GM18517 (cell line): Measurements from ENCODE around the gene FAM217A.

Experiments used
- ATAC-seq: cut with Tn5 transposase; IDR thresholded peaks from one replicate; pipeline ENCODE4 v1.9.1; 2021; ENCODE audit warnings: mild to moderate bottlenecking, moderate library complexity; ENCODE audit not compliant: unreplicated experiment

FAM217A gene

DNA sequence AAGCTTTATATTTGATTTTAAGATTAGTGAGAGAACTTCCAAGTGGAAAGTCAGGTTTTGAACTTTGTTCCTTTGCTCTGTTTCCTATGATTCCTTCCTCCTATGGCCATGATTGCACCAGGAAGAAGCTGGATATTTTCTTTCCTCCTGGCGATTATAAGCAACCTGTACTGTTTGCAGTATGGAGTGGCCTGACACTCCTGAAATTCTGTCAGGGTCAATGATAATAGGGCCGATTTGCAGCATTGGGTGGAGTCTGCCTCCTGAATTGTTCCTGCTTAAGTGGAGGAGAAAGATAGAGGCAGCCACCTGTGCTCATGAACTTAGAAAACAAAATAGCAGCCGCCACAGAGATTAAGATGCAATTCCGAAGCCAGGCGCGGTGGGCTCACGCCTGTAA, 9.8 kb upstream of the FAM217A start:
- no peak for ATAC-seq

- ATAC-seq, result no peak
Measured at GRCh38 chr6:4085332-4085700, 6.4 kb upstream of the FAM217A start.

- no peak for ATAC-seq
Measured at GRCh38 chr6:4084444-4085331, 5.8 kb upstream of the FAM217A start.

GRCh38 chr6:4074478-4075235, 4.3 kb downstream of the FAM217A start:
- no peak for ATAC-seq

GRCh38 chr6:4071330-4071729, 7.6 kb downstream of the FAM217A start:
- ATAC-seq, result no peak

- no peak for ATAC-seq
Measured at GRCh38 chr6:4069199-4069598, 9.7 kb downstream of the FAM217A start.

- no peak for ATAC-seq
Measured at GRCh38 chr6:4067673-4068072, 11.3 kb downstream of the FAM217A start.

GRCh38 chr6:4066029-4066755, 12.7 kb downstream of the FAM217A start:
- no peak for ATAC-seq

DNA sequence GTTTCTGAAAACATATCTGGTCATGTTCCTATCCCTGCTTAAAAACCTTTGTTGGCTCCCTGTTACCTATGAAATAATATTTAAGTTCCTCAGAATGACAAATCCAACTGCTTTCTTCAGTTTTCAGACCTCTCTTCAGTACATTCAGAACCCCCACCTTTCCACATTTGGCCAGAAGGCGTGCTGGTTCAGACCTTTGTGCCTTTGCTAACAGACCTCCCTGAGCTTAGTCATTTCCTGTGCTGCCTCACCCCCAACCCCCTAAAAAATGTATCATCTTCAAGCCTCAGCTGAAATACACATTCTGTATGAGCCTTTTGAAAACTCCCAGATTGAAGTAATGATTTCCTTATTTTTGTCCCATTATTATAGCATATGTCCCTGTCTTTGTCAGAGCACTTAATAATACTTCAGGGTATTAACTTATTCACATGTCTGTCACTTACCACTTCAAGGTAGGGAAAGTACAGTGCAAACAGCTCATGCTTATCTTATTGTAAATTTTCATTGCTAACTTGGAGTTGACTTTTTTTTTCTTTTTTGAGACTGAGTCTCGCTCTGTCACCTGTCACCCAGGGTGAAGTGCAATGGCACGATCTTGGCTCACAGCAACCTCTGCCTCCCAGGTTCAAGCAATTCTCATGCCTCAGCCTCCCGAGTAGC, 19.7 kb downstream of the FAM217A start:
- ATAC-seq, result no peak

DNA sequence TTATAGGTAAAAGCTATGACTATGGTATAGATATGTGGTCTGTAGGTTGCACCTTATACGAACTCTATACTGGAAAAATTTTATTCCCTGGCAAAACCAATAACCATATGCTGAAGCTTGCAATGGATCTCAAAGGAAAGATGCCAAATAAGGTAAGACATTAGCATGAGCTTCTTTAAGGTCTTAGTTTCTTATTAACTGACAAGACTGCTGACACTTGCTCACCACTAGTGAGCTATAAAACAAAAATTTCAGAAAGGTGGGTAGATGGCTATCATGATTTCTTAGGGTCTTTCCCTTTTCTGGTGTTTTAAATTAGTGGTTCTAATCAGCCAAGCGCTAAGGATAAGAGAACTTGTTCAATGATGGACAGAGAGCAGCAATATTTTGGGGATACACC, 21.9 kb downstream of the FAM217A start:
- ATAC-seq, result no peak

- ATAC-seq, result no peak
Measured at GRCh38 chr6:4055420-4056041, 23.4 kb downstream of the FAM217A start.

- no peak for ATAC-seq
Measured at GRCh38 chr6:4049246-4049645, 29.7 kb downstream of the FAM217A start.

DNA sequence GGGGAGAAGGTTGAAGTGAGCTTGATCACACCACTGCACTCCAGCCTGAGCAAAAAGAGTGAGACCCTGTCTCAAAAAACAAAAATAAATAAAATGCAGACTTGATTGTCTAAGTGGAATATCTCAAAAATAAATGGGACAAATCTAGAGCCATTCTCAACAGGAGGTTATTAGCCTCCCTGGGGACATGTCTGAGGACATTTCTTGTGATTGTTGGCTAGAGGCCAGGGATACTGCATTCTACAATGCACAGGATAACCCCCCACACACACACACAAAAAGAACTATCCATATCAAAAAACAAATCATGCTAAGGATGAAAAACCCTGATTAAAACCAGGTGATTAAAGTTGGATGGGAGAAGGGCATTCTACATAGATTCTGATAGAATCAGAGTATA, 37.5 kb downstream of the FAM217A start:
- no peak for ATAC-seq

DNA sequence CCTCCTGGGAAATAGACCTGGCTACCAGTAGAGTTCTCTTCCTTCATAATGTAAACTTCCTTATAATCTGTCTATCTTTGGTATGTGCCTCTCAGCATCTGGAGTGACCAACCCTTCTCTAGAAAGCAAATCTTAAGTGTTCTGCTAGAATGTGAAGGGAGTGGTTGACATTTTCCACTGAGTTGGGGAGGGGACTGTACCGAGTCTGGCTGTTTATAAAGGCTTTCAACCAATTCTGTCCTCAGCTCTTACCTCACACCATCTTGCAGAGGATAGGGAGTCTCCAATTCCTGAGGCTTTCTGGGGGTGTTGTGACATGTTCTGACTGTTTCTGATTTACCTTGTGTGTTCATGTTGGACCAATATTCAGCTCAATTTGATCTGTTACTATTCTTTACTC, 39.6 kb downstream of the FAM217A start:
- no peak for ATAC-seq

DNA sequence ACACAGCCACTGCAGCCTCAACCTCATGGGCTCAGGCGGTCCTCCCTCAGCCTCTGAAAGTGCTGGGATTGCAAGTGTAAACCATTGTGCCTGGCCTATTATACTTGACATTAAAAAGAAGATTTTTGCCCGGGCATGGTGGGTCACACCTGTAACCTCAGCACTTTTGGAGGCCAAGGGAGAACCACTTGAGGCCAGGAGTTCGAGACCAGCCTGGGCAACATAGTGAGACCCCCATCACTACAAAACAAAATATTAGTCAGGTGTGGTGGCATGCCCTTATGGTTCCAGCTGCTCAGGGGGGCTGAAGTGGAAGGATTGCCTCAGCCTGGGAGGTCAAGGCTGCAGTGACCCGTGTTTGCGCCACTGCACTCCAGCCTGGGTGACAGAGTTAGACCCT, 42.4 kb downstream of the FAM217A start:
- no peak for ATAC-seq

GRCh38 chr6:4032475-4032874, 46.5 kb downstream of the FAM217A start:
- no peak for ATAC-seq

DNA sequence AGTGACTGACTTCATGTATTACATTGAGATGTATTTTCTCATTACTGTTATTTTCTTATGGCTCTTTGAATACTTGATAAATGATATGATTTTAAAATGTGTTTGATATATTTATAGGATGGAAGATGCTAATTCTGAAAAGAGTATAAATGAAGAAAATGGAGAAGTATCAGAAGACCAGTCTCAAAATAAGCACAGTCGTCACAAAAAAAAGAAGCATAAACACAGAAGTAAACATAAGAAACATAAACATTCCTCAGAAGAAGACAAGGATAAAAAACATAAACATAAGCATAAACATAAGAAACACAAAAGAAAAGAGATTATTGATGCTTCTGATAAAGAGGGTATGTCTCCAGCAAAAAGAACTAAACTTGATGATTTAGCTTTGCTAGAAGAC, 47.5 kb downstream of the FAM217A start:
- no peak for ATAC-seq

DNA sequence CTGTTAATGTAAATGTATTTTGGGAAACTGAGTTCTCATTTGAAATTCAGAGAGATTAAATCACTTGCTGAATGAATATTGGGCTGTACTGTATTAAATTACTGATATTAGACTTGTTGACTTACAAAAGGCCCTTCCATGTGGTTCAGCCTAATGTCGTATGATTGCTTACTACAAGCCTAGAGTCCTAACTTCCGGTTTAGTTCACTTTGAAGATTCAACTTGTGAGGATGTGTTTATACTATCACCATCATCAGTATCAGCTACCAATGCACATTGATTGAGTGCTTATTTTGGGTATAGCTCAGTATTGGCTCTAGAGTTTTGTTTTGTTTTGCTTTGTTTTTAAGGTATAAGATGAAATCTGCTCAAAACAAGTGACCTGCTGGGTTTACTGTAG, 48.3 kb downstream of the FAM217A start:
- no peak for ATAC-seq

DNA sequence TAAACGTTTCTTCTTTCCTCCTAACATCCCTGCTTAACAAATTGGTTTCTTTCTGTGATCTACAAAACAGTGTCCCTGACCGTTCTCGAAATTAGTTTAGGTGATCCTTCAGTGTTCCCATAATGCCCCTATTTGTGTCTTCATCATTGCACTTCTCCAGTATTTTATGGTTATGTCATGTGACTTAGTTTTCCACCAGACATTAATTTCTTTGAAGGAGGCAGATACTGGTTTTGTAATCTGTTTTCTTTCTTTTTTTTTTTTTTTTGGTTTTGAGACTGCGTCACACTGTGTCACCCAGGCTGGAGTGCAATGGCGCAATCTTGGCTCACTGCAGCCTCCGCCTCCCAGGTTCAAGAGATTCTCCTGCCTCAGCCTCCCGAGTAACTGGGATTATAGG, 49.2 kb downstream of the FAM217A start:
- ATAC-seq, result no peak

- no peak for ATAC-seq
Measured at GRCh38 chr6:4028051-4028450, 50.9 kb downstream of the FAM217A start.

- ATAC-seq, result no peak
Measured at GRCh38 chr6:4025681-4026080, 53.3 kb downstream of the FAM217A start.
